GM19099 (cell line): ENCODE data around the gene RNF220.

Experiments used
- POLR2A ChIP-seq: IDR thresholded peaks from 3 replicates; pipeline ENCODE4 v1.6.1; 2011; ENCODE audit warnings: low read depth; ENCODE audit not compliant: insufficient read length; ENCODE audit errors: extremely low read depth

RNF220 gene

DNA sequence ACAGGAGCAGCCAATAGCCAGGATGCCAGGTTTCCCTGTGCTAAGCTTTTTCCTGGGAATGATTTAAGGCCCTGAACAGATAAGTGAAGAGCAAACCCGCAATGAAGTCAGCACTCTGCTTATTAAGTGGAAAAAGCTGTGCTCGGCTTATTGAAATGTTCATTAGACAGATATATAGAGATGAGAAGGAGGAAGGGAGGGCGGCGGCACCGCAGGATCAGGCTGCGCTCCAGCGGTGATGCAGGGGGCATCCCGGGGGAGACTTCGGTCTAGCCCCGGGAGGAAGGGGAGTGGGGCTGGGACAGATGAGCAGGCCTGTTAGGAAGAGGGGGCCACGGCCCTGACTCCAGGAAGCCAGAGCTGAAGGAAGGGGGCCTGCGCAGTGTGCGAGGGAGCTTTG lies 154.3 kb downstream of the RNF220 start:
- TF ChIP-seq POLR2A, result no peak

DNA sequence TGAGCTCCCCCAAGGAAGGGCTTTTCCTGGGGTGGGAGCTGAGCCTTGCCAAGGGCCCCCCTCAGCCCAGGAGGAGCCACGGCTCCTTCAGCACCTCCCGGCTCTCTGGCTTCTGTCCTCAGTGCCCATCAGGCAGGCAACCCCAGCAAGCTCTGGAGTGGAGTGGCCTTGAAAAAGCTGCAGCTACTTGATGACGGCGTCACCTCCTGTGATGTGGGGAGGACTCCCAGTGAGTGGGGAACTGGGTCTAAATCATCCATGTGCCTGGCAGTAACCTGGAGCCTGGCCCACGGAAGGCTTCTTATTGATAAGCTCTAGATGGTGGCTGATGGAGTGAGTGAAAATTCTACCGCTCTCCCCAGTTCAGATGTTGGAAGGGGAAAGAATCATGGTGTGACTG lies 154.9 kb downstream of the RNF220 start:
- no peak for TF ChIP-seq POLR2A

DNA sequence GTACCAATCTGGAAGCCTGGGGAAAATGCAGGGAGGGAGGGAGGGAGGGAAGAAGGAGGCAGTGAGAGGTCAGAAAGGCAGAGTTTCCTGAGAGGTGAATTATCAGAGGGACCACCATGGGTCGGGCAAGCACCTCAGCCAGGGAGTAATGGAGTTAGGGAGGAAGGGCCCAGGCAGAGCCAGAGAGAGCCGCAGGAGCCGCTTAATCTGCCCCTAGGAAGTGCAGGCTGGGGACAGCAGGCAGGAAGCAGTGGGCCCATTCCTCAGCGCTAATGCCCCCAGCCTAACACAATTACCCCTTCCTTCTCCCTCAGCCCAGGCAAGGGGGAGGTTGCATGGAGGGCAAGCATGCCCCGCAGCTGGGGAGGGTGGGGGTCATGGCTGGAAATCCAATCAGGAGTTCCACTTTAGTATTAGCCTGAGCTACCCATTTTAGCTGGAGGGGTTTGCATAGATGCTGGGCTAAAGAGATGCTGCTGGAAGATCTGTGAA lies 160.2 kb downstream of the RNF220 start:
- no peak for TF ChIP-seq POLR2A

DNA sequence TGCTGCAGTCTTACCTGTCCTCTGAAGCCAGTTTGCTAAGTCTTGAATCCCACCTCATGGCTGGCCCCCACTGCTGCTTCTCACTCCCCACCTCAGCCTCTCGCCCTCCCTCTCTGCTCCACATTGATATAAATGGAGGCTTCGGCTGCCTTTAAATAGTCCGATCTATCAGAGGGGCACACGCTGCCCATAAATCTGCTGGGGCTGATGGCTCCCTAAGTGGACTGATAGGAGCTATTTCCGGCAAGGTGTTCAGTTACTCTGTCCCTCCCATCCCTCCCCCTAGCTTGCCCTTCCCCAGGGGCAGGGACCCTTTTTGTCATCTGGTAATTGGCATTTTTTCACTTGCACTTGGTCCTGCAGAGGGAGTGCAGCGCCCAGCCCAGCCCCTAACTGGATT lies 160.8 kb downstream of the RNF220 start:
- no peak for TF ChIP-seq POLR2A

DNA sequence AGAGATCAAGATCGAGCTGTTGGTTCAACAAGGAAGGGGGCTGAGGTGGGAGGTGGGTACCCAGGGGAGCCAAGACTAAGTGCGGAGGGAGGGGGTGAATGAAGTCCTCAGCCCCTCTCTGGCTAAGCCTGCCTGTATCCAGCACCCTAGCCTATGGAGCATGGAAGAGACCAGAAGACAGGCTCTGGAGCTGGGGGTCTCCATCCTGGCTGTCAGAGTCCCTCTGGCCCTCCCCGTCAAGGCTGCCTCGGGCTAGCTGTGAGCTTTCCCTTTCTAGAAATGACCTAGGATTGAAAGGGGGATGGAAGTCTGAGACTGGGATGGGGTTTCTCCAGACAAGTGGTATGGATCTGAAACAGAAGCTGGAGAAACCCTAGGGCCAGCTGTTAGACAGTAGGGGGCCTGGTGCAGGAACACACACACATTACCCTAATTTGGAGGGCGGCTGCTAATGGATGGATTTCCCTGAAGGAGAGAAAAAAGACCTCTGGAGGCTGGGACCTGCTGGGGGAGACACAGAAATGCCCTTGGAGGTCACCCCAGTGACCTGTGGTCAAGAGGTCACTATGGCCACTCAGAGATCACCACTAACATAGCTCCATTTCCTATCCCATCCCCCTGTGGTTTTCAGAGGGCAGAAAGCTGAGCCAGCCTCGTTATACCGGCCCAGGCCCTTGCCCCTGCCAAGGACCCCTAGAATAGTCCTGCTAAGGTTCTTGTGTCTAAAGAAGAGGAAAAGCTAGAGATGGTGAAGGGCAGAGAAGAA lies 161.4 kb downstream of the RNF220 start:
- TF ChIP-seq POLR2A, result no peak

DNA sequence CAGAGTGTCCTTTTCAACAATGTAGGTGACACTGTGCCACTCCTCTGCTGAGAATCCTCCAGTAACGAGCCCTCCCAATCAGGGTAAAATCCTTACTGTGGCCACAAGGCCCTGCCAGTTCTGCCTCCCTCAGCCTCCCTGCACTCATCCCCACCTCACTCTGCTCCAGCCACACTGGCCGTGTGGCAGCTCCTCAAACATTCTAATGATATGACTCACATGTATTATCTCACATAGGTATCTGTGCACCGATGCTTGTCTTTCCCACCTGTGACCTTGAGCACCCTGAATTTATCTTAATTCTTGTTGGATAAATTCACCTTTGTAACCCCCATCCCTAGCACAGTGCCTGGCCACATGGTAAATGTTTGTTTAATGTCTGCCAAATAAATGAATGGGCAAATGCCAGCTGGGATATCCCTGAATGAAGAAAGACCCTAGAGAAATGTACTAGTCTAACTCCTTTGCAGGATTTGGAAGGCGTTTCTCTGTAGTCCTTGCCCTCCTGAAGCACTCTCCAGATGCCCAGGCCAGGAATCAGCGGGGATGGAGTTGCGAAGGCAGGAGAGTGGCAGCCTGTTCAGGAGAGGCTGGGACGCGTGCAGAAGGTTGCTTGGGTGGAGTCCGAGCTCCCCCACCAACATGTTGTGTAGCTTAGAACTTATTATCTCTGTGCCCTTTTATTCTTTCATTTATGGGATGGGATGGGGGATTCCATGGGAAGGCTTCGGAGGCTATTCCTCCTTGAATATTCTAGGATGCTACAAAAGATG lies 163.3 kb downstream of the RNF220 start:
- TF ChIP-seq POLR2A, result no peak

DNA sequence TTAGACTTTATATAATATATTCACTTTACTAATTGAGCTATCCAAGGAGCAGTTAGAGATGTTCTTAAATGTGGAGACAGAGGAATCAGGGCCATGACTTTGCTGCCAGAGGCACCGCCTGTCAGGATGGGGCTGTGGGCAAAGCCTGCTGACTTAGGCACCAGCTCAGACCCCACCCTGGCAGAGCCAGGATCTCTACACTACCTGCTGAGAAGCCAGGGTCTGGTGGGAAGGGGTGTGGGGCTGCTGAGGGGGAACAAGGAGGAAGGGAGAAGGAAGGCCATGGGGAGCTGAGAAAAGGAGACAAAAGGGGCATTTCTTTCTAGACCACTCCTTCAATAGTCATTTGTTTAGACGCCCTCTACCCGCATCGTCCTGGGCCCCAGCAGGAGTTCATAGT lies 164.4 kb downstream of the RNF220 start:
- no peak for TF ChIP-seq POLR2A

DNA sequence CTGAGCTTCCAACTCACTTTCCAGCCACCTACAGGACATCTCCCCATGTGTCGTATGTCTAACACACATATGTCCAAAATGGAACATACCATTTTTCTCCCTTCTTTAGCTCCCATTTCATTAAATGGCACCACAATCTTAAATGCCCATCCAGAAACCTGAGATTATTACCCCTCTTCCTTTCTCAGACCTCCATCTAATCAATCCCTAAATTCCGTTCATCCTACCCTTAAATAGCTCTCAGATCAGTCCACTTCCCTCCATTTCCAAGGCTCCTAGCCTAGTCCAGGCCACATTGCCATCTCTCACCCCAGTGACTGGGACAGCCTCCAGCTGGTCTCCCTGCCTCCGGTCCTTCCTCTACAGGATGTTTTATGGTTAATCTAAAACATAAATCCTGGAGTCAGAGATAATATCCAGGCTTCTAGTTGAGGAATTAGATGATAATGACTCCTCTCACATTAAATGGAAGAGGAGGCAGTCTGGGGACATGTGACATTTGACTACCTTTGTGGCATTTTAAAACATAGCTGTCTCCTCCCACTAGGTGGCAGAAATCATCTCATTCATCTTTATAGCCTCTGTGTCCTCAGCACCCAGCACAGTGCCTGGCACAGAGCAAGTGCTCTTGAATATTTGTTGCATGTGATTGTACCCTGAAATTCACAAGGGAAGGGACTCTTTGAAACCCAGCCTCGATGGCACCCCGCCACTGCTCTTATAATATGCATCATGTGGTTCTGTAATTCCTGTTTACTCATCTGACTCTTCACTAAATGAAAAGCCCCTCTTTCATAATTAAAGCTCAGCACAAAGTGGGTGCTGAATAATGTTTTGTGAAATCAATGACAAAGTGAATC lies 166.9 kb downstream of the RNF220 start:
- no peak for TF ChIP-seq POLR2A

DNA sequence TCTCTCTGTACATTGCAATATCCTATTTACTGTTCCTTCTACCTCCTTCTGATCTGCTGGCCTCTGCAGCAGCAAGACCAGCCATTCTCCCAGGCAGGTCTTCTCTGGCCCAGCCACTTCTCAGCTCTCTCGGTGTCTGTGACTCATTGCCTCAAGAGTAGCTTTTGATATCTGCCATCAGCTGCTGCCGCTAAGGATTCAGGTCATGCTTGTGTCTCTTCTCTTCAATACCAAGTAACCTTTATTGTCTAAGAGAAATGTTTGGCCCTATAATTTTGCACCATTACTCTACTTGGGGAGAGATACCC lies 167.5 kb downstream of the RNF220 start:
- TF ChIP-seq POLR2A, result no peak

DNA sequence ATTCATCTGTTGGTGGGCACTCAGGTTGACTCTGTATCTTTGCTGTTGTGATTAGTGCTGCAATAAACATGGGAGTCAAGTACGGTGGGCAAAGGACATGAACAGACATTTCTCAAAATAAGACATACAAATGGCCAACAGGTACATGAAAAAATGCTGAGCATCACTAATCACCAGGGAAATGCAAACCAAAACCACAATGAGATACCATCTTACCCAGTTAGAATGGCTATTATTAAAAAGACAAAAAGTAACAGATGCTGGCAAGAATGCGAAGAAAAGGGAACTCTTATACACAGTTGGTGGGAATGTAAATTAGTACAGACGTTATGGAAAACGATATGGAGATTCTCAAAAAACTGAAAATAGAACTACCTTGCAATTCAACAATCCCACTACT lies 170.3 kb downstream of the RNF220 start:
- no peak for TF ChIP-seq POLR2A

DNA sequence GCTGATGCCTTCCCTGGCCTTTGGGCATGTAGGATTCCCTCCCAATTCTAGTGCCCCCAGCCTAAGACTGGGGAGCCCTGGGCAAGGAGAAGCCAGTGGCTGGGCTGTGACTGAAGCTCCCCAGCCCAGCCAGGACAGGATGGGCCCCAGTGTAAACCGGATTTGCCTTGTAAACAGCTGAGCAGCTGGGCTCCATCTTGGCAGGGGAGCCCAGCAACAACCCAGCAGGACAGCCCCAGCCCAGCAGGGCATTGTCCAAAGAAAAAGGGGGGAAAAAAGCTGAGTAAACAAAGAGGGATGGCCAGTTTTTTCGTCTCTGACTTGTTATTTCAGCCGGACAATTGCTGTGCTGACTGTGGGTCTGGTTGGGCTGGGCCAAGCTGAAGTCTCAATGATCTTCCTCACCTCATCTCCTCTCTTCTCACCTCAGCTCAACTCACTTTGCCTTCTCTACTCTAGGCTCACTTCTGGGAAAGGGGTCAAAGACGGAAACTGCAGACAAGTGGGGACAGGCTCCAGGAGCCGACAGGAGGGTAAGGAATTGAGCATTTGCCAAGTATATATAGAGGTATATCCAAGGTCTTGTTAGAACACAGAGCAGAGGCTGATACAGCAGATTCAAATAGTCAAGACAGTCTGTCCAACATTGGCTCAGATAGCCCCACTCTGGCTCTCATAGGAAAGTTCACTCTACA lies 171.5 kb downstream of the RNF220 start:
- no peak for TF ChIP-seq POLR2A

DNA sequence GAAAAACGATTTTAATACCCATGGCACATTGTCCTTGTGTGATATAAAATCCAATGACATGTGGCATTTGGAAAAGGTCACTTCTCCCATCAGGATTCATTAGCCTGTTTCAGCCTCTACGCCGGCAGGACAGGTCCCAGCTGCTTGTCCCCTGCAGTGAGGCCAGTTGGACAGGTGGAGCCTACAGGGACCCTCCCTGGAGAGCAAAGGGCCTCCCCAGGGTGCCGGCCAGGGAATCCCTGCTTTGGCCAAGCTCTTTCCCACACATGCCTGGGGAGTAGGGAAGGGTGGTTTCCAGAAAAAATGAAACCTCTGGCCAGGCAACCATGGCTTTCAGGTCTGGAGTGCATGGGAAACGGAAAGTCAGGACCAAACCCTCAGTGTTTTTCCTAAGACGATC lies 176.2 kb downstream of the RNF220 start:
- no peak for TF ChIP-seq POLR2A

DNA sequence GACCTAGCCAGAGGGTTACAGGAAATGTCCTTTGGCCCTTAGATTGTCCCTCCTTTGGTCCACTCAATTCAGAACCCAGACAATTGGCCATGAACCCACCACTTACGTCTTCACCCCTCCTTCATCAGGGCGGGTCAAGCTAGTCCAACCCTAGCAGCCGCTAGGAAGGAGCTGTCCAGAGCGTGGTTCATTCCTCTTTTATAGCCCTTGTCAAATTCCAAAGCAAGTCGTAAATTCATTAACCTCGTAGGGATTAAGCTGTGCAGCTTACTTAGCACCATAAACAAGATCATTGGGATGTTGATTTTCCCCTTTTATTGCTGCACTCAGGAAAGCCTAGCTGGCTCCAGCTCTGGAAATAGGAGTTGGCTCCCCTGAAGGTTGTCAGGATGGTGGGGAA lies 179.1 kb downstream of the RNF220 start:
- TF ChIP-seq POLR2A, result no peak

DNA sequence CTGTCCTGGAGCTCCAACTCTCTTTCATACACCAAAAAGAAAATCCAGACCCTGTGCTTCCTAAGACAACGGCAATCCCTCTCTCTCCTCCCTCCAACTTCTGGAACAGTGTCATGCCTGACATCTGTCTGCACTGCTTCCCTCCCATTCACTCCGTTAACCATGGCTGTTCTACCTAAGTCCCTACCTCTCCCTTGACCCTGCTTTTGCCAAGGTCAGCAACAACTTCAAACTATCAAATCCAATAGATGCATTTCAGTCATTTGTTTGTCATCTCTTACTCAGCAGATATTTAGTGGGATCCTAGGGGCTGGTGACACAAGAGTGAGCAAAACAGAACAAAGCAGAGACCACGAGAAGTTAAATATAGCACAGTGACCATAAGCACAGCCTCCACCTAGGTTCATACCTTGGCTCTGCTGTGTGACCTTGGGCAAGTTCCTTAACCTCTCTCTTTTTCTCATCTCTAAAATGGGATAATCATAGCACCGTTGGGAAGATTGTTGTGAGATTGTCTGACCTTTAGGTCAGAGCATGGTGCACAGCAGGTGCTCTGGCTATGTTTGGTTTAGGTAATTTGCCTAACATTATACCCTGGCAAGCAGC lies 180.4 kb downstream of the RNF220 start:
- no peak for TF ChIP-seq POLR2A
